Measurements from ENCODE around the gene PYROXD2. TPM values are rescaled to one million over a fixed set of nuclear protein-coding genes. Genes with fewer than 3 reads are reported as not detected.

The PYROXD2 gene
- total and polyA plus RNA-seq, 2 of the 8 experiments (the other 6 are each of a cell fraction or from before 2014, with no cell fraction given): 3.2 to 5.4 TPM

GRCh38 chr10:98377001-98377400, 38.0 kb downstream of the PYROXD2 start:
- Histone ChIP-seq H4K20me1 (replicated peaks in 1 of 2; ENCODE audit: control insufficient read depth in 1 of 2, insufficient read depth in 2 of 2, low read length in 2 of 2) (no peaks in the 10 kb centered on the region), H3K36me3 (ENCODE audit: control insufficient read depth in 2 of 4, insufficient read depth in 4 of 4, low read length in 3 of 4) (no peaks in the 10 kb centered on the region), H3K9me3 (ENCODE audit: insufficient read depth in 2 of 2, low read depth in 1 of 2, low read length in 1 of 2) (peaks cover 6% of the 10 kb centered on the region in 2 experiments; a peak in 2 of 4 replicates), H3K23me2 (ENCODE audit: low read depth, low read length) (no peaks in the 10 kb centered on the region), H3K4me2 (ENCODE audit: insufficient read depth in 1 of 2, low read depth in 2 of 2, low read length in 2 of 2) (no peak overlapping the region), H4K5ac (ENCODE audit: insufficient read length, low read depth, low read length) (no peak overlapping the region), H3K18ac (ENCODE audit: extremely low read depth, low read length) (no peak overlapping the region), H3K23ac (ENCODE audit: insufficient read length) (no peak overlapping the region), H3K79me2 (ENCODE audit: control insufficient read depth in 1 of 2, insufficient read depth in 2 of 2, low read length in 2 of 2) (no peaks in the 10 kb centered on the region), H2BK5ac (ENCODE audit: low read depth, low read length) (no peak overlapping the region), H3K79me1 (ENCODE audit: low read depth, low read length) (no peaks in the 10 kb centered on the region), H2AFZ (ENCODE audit: low read length) (no peak overlapping the region), H3K4ac (replicated peaks; ENCODE audit: insufficient read length, low read depth, low read length) (no peak overlapping the region), H3K4me1 (replicated peaks in 1 of 4; ENCODE audit: control insufficient read depth in 3 of 4, insufficient read depth in 4 of 4, low read length in 3 of 4) (peaks cover 2 to 6% (median 4%) of the 10 kb centered on the region in 4 experiments; a peak in 3 of 7 replicates), H3K14ac (ENCODE audit: insufficient read length) (no peak overlapping the region), H3K9ac (replicated peaks in 1 of 4; ENCODE audit: extremely low read depth in 1 of 4, low read depth in 3 of 4, low read length in 3 of 4) (no peak overlapping the region), H3K27ac (ENCODE audit: low read depth, low read length) (no peak overlapping the region), H2BK120ac (replicated peaks; ENCODE audit: low read depth, low read length) (no peak overlapping the region), H3K56ac (replicated peaks; ENCODE audit: insufficient read length, low read depth, low read length) (no peak overlapping the region), H3K27me3 (replicated peaks in 1 of 4; ENCODE audit: control insufficient read depth in 3 of 4, extremely low read depth in 1 of 4, insufficient read depth in 3 of 4, low read length in 3 of 4) (no peaks in the 10 kb centered on the region), H2BK15ac (ENCODE audit: low read length) (no peak overlapping the region), H4K8ac (ENCODE audit: extremely low read depth, insufficient read depth, low read length) (no peak overlapping the region), H2AK5ac (ENCODE audit: low read depth, low read length) (no peak overlapping the region), H2BK12ac (ENCODE audit: low read depth, low read length) (no peak overlapping the region), H4K91ac (replicated peaks; ENCODE audit: insufficient read length, low read length) (no peak overlapping the region), H2BK20ac (ENCODE audit: low read length) (no peak overlapping the region), H3K4me3 (ENCODE audit: extremely low read depth in 1 of 4, insufficient read depth in 2 of 4, low read depth in 3 of 4, low read length in 4 of 4) (no peak overlapping the region)
- DNase-seq (ENCODE audit: low read depth in 1 of 2, low spot score in 2 of 2) (no peak), FAIRE-seq (no peak)
- 84% methylated on average over 2 of the region's 2 CpGs; no CpG with 5 or more reads in 1 of the 2 experiments for WGBS, 2 experiments (ENCODE audit: extremely low coverage in 1 of 2, insufficient coverage in 1 of 2, insufficient read length in 1 of 2, insufficient replicate concordance in 2 of 2, low coverage in 1 of 2, low lambda C conversion rate in 2 of 2, missing lambda C conversion rate in 1 of 2)
- CTCF ChIA-PET (ENCODE audit: partially characterized antibody): interaction anchor here (1.1 to 1.3 kb wide), 3 partner anchors 11 to 47 kb away, joined by 3 to 4 read pairs (median 4); no protein-coding TSS in a partner anchor
- POLR2A ChIA-PET (ENCODE audit: partially characterized antibody): no interaction called here
- TF ChIP-seq CTBP2 (IDR thresholded peaks at IDR 0.05; ENCODE audit: borderline replicate concordance, insufficient read depth, insufficient read length, low read length) (no peak), POU5F1 (IDR thresholded peaks at IDR 0.05; ENCODE audit: low read depth, low read length) (no peak), SP1 (IDR thresholded peaks at IDR 0.05; ENCODE audit: low read depth, low read length) (no peak), CREB1 (IDR thresholded peaks at IDR 0.05) (no peak), TAF1 (IDR thresholded peaks at IDR 0.05; ENCODE audit: low read depth, low read length) (no peak), GTF2F1 (IDR thresholded peaks at IDR 0.05; ENCODE audit: borderline replicate concordance, low read depth, low read length) (no peak), BCL11A (IDR thresholded peaks at IDR 0.05; ENCODE audit: low read depth in 2 of 2, low read length in 2 of 2) (no peak), EZH2 (IDR thresholded peaks at IDR 0.05; ENCODE audit: low read depth, low read length, severe bottlenecking) (no peak)

All from H1 (cell line).